Tibial artery (tissue), 4 donors: Measurements from ENCODE around the gene OR2T27.
"Not testable (repeated sequence)": the region's sequence is repeated elsewhere in the genome, so short reads cannot be mapped to it uniquely, and the experiment has no call there.

Experiments used
- DNase-seq, 2 donors: peaks; one replicate each; pipeline ENCODE4 v3.0.0-alpha.2; 2019
- H3K27ac ChIP-seq, 2 donors: fragments of 200-600 bp; sonication (generic) in 1 of 2; 1 replicate in 1 of 2; 2 replicates in 1 of 2; pipeline ENCODE4 v1.5.1; 2018 to 2019; ENCODE audit warnings: mild to moderate bottlenecking in 1 of 2
- H3K27me3 ChIP-seq, 2 donors: fragments of 200-600 bp; sonication (generic) in 1 of 2; one replicate each; pipeline versions ENCODE4 v1.5.1 to v1.6.0; 2016 to 2019
- H3K36me3 ChIP-seq, 3 donors: fragments of 200-600 bp; sonication (generic) in 2 of 3; one replicate each; pipeline ENCODE4 v1.5.1; 2016 to 2019; ENCODE audit warnings: mild to moderate bottlenecking in 2 of 3
- H3K4me1 ChIP-seq, 4 donors: fragments of 200-600 bp; sonication (generic) in 2 of 4; 1 replicate in 3 of 4; 2 replicates in 1 of 4; pipeline ENCODE4 v1.5.1; 2016 to 2019
- H3K4me3 ChIP-seq, 2 donors: fragments of 200-600 bp; sonication (generic) in 1 of 2; 1 replicate in 1 of 2; 2 replicates in 1 of 2; pipeline ENCODE4 v1.5.1; 2018 to 2019; ENCODE audit warnings: mild to moderate bottlenecking in 2 of 2
- H3K9me3 ChIP-seq, 3 donors: fragments of 200-600 bp; sonication (generic) in 1 of 3; one replicate each; pipeline ENCODE4 v1.5.1; 2016 to 2019
- intact Hi-C: fragments of 100-400 bp; cut with DNase I; formaldehyde crosslinking; loops from one replicate; pipeline ENCODE4 v1.15.0; 2023; ENCODE audit warnings: low total_unique reads
- TF ChIP-seq, protein P1 (sequence below), 2 experiments: fragments of 200-600 bp in 1 of 2; fragments of 450-650 bp in 1 of 2; IDR thresholded peaks; one replicate each; pipeline ENCODE4 v1.5.1; 2017 to 2019; ENCODE audit warnings: antibody characterized with exemption in 2 of 2, mild to moderate bottlenecking in 1 of 2, moderate library complexity in 1 of 2

OR2T27 gene, protein sequence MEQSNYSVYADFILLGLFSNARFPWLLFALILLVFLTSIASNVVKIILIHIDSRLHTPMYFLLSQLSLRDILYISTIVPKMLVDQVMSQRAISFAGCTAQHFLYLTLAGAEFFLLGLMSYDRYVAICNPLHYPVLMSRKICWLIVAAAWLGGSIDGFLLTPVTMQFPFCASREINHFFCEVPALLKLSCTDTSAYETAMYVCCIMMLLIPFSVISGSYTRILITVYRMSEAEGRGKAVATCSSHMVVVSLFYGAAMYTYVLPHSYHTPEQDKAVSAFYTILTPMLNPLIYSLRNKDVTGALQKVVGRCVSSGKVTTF

DNA sequence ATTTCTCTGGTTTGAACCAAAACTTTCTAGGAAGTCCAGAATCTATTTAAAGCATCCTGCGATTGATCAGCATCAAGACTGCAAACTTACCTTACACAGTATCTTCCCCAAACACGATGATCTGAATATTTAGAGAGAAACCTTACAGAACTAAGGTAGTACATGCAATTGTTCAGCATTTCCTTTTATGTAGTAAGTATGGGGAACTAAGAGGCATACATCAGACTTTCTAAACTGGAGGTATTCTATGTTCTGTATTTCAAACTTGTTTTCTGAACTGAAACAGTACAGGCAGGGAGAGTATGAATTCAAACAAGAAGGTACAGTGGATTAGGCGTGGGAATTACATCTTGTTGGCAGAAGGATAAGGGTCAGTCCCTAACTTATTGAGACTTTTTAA, at the start of gene OR2T27:
OR2T27 (minus strand) TSS at position 175 of the 400 bp plus-strand sequence. CDS start 4,644 bp downstream, outside the sequence.
- H3K36me3 ChIP-seq, H3K4me3 ChIP-seq, H3K27me3 ChIP-seq, H3K4me1 ChIP-seq, H3K27ac ChIP-seq, intact Hi-C loops, H3K9me3 ChIP-seq, DNase-seq: not testable (repeated sequence)

DNA sequence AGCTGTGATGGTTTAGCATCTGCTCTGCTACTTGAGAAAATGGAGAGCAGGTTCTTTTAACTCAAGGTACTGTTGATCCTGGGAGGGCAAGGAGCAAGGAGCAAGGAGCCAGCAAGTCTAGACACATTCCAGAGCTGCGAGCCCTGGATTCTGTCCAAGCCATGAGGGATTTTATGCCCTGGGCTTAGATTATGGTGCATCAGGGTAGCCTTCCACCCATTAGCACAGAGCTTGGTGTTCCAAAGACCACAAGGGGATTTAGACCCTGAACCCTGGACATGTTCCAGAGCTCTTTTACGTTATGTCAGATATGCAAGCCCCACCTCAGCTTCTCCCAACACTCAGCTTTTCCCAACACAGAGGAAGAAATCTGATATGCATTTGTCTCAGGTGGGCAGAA, 49.3 kb upstream of the OR2T27 start:
- DNase-seq: no peak
- Histone ChIP-seq H3K27me3 (no peaks in the 10 kb centered on the region), H3K4me3 (no peak overlapping the region), H3K36me3 (no peaks in the 10 kb centered on the region), H3K4me1 (no peaks in the 10 kb centered on the region), H3K9me3 (no peaks in the 10 kb centered on the region), H3K27ac (no peak overlapping the region)
- intact Hi-C loops: no loop called here
- TF ChIP-seq, protein P1, sequence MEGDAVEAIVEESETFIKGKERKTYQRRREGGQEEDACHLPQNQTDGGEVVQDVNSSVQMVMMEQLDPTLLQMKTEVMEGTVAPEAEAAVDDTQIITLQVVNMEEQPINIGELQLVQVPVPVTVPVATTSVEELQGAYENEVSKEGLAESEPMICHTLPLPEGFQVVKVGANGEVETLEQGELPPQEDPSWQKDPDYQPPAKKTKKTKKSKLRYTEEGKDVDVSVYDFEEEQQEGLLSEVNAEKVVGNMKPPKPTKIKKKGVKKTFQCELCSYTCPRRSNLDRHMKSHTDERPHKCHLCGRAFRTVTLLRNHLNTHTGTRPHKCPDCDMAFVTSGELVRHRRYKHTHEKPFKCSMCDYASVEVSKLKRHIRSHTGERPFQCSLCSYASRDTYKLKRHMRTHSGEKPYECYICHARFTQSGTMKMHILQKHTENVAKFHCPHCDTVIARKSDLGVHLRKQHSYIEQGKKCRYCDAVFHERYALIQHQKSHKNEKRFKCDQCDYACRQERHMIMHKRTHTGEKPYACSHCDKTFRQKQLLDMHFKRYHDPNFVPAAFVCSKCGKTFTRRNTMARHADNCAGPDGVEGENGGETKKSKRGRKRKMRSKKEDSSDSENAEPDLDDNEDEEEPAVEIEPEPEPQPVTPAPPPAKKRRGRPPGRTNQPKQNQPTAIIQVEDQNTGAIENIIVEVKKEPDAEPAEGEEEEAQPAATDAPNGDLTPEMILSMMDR (IDR thresholded peaks at IDR 0.05): no peak

DNA sequence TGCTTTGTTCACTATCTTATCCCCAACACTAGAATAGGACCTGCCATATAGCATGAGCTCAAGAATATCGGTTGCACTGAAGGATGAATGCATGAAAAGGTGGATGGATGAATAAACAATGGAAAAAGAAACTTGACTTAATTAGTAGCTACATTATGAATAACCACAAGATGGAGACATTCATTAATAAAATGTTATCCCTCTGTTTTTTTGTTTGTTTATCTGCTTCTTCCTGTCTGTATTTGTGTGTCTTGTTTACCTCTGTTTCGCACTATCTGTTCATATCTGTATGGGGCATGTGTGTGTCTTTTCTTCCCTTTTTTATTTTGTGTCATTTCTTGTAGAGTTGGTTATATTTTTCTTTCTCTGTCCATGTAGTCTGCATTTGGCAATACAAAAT, 48.3 kb upstream of the OR2T27 start:
- no peak for DNase-seq
- Histone ChIP-seq H3K4me3 (no peak overlapping the region), H3K27ac (no peak overlapping the region), H3K9me3 (no peaks in the 10 kb centered on the region), H3K27me3 (no peaks in the 10 kb centered on the region), H3K36me3 (no peaks in the 10 kb centered on the region), H3K4me1 (no peaks in the 10 kb centered on the region)
- intact Hi-C loops: no loop called here
- TF ChIP-seq, protein P1 (IDR thresholded peaks at IDR 0.05): no peak

DNA sequence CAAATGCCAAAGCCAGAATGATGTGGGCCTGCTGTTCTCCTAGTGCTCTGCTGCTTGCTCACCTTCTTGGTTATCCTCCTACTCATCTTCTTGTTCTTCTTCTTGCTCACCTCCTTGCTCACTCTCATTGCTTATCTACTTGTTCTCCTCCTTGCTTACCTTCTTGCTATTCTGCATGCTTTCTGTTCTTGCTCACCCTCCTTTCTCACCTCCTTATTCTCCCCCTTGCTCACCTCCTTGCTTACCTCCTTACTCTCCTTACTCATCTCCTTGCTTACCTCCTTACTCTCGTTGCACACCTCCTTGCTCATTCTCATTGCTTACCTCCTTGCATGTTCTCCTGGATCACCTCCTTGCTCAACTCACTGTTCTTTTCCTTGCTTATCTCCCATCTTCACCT, 47.4 kb upstream of the OR2T27 start, which contains the start of gene OR14I1:
OR14I1 (minus strand) TSS at position 53 of the 400 bp plus-strand sequence.
- DNase-seq: no peak

DNA sequence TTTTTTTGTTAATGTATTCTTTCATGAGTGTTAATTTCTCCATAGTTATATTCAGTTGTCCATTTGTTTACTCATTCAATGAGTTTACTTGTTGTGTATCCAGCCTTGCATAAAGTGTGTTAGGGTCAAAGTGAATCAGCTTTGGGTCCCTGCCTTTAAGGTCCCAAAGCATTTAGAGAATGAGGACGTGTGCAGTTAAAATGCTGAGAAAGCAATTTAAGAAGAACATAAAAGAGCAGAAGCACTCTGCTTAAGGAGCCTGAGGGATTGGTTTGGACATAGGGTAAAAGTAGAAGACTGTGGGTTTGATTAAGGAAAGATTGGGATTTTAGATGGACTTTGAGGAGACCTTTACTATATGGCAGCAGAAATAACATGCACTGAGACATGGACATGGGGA, 43.8 kb upstream of the OR2T27 start:
- Histone ChIP-seq H3K27ac (no peak overlapping the region), H3K4me1 (peaks cover 0 to 7% (median 0%) of the 10 kb centered on the region in 4 donors), H3K27me3 (no peaks in the 10 kb centered on the region), H3K4me3 (no peak overlapping the region), H3K9me3 (no peaks in the 10 kb centered on the region), H3K36me3 (no peaks in the 10 kb centered on the region)
- DNase-seq: no peak
- intact Hi-C loops: no loop called here
- TF ChIP-seq, protein P1 (IDR thresholded peaks at IDR 0.05): no peak

More for the DNA sequence above, 47.4 kb upstream of the OR2T27 start, which contains the start of gene OR14I1:
- Histone ChIP-seq H3K4me1 (no peaks in the 10 kb centered on the region), H3K36me3 (no peaks in the 10 kb centered on the region), H3K4me3 (no peak within 1 kb of the TSS), H3K27me3 (no peaks in the 10 kb centered on the region), H3K9me3 (no peaks in the 10 kb centered on the region), H3K27ac (no peak within 1 kb of the TSS)
- intact Hi-C loops: no loop called here
- TF ChIP-seq, protein P1 (IDR thresholded peaks at IDR 0.05): no peak

DNA sequence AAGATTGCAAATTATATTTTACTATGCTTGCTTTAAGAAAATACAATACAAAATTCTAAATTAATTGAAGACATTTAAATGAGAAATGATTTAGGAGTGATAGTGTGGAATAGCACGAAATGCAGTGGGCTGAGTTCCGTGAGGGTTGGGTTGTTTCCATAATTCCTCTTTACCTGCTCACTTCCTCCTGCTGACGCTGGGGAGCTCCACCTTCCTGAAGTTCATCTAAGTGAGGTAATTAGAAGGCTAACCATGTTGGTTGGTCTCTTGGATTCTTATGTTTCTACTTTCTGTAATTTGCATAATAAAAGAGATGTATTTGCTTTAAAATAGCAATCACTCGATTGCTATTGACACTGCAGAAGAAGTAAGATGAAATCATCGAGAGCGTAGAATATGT, 42.6 kb upstream of the OR2T27 start:
- H3K4me3 ChIP-seq: no peak overlapping the region
- intact Hi-C loops: no loop called here
- H3K27me3 ChIP-seq: no peaks in the 10 kb centered on the region
- H3K9me3 ChIP-seq: no peaks in the 10 kb centered on the region
- TF ChIP-seq, protein P1 (IDR thresholded peaks at IDR 0.05): no peak
- no peak overlapping the region for H3K27ac ChIP-seq
- H3K36me3 ChIP-seq: no peaks in the 10 kb centered on the region
- DNase-seq: no peak
- peaks cover 0 to 7% (median 0%) of the 10 kb centered on the region in 4 donors for H3K4me1 ChIP-seq
